GF-D8 (cell line): Measurements from ENCODE around the gene MAP1LC3B2.

Source experiments
- DNase-seq: peaks from one replicate; lab custom pipeline; 2025; lab: John Stamatoyannopoulos, UW

MAP1LC3B2 gene

GRCh38 chr12:116615141-116615861 is 56.1 kb downstream of the MAP1LC3B2 start:
- no peak for DNase-seq

- DNase-seq: no peak
Observed at GRCh38 chr12:116616536-116617248, 57.5 kb downstream of the MAP1LC3B2 start.

GRCh38 chr12:116619246-116619645 is 60.1 kb downstream of the MAP1LC3B2 start:
- no peak for DNase-seq

- DNase-seq: no peak
Observed at GRCh38 chr12:116620124-116620491, 60.9 kb downstream of the MAP1LC3B2 start.

GRCh38 chr12:116620492-116621191 is 61.5 kb downstream of the MAP1LC3B2 start:
- no peak for DNase-seq

- DNase-seq: no peak
Observed at GRCh38 chr12:116621194-116621593, 62.0 kb downstream of the MAP1LC3B2 start.

GRCh38 chr12:116624516-116624915 is 65.3 kb downstream of the MAP1LC3B2 start:
- DNase-seq: no peak

- DNase-seq: no peak
Observed at GRCh38 chr12:116626153-116626552, 67.0 kb downstream of the MAP1LC3B2 start.
